K562 (cell line): ENCODE data around the gene SLC2A9.

Experiments
- MAFF ChIP-seq: IDR thresholded peaks from 2 replicates; pipeline ENCODE4 v1.6.1; 2012; ENCODE audit warnings: low read length, improper control_type of control experiment
- MYBL2 ChIP-seq, 2 experiments: fragments of 450-650 bp in 1 of 2; sonication (generic) in 1 of 2; formaldehyde crosslinking in 1 of 2; IDR thresholded peaks; 2 replicates each; pipeline versions ENCODE4 v1.6.1 to v1.8.1; 2017 to 2022; ENCODE audit warnings: borderline replicate concordance in 1 of 2, inconsistent platforms in 1 of 2, low read depth in 1 of 2, mild to moderate bottlenecking in 1 of 2, missing genetic modification reagents in 1 of 2, moderate library complexity in 1 of 2
- POLR2AphosphoS5 ChIP-seq: IDR thresholded peaks from 2 replicates; pipeline ENCODE4 v1.6.1; 2011; ENCODE audit warnings: mild to moderate bottlenecking, low read depth, low read length, moderate library complexity; ENCODE audit not compliant: control insufficient read depth, insufficient read depth
- TBP ChIP-seq: optimal IDR thresholded peaks from 2 replicates; pipeline ENCODE3; 2011; ENCODE audit warnings: low read depth, low read length, improper control_type of control experiment
- YBX1 ChIP-seq: fragments of 450-650 bp; IDR thresholded peaks from 2 replicates; pipeline ENCODE4 v1.7.1; 2016; ENCODE audit warnings: mild to moderate bottlenecking

- TF ChIP-seq MYBL2 (IDR thresholded peaks at IDR 0.05; ENCODE audit: low read depth) (no peak), MYBL2 (CRISPR knock-in tag; IDR thresholded peaks at IDR 0.05; ENCODE audit: borderline replicate concordance) (no peak), POLR2AphosphoS5 (no peak), MAFF (no peak), TBP (no peak), YBX1 (no peak)
Observed at GRCh38 chr4:10023806-10024205, 2.5 kb upstream of the SLC2A9 start.
